Cardiac fibroblast (primary cell): ENCODE measurements around the gene CELF2.

ENCODE experiments used
- DNase-seq, 2 donors: peaks; one replicate each; pipeline versions ENCODE4 v3.0.0 to v3.0.0-alpha.2; 2010; ENCODE audit warnings: low read depth in 2 of 2
- H3K4me3 ChIP-seq, 2 donors: replicated peaks in 1 of 2; 1 replicate in 1 of 2; 2 replicates in 1 of 2; pipeline ENCODE4 v1.5.1; 2011; ENCODE audit warnings: low read depth in 2 of 2, low read length in 2 of 2, mild to moderate bottlenecking in 2 of 2, moderate library complexity in 1 of 2
- TF ChIP-seq, protein P1 (sequence below): IDR thresholded peaks from one replicate; pipeline ENCODE4 v1.5.1; 2011; ENCODE audit warnings: low read depth, mild to moderate bottlenecking, low read length, inconsistent platforms

CELF2 gene

DNA sequence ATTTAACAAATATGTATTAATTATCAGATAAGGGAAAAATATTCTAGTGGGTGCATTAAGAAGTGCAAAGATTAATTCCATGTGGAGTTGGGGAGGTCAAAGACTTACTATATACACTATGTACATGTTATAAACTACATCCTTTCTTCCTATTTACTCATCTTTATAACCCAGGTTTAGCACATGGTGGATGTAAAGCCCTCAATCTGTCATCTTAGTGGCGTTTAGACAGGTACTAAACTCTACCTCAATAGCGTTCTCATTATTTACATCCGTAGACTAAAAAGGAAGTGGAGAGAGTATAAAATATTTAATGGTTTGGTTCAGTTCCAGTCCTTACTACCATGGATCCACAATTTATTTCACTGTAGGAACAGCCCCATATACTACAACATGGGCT, 14.8 kb upstream of the CELF2 start:
- H3K4me3 ChIP-seq: no peak overlapping the region
- DNase-seq: no peak
- TF ChIP-seq, protein P1, sequence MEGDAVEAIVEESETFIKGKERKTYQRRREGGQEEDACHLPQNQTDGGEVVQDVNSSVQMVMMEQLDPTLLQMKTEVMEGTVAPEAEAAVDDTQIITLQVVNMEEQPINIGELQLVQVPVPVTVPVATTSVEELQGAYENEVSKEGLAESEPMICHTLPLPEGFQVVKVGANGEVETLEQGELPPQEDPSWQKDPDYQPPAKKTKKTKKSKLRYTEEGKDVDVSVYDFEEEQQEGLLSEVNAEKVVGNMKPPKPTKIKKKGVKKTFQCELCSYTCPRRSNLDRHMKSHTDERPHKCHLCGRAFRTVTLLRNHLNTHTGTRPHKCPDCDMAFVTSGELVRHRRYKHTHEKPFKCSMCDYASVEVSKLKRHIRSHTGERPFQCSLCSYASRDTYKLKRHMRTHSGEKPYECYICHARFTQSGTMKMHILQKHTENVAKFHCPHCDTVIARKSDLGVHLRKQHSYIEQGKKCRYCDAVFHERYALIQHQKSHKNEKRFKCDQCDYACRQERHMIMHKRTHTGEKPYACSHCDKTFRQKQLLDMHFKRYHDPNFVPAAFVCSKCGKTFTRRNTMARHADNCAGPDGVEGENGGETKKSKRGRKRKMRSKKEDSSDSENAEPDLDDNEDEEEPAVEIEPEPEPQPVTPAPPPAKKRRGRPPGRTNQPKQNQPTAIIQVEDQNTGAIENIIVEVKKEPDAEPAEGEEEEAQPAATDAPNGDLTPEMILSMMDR: no peak

DNA sequence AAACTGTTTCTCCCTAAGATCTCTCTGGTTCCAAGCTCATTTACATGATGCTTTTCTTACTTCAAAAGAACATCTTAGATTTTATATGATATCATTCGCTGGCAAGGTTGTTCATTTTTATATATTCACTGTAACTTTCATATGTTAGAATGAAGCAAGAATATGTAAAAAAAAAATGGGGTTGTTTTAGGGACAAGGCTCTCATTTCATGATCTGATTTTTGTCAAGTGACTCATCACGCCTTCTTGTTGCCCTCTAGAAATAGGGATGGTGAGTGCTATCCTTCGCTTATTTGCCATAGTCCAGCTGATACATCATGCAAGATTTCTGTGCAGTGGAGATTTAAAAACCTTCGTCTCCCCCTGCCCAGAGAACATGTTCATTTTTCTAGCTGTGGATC, 14.0 kb upstream of the CELF2 start:
- no peak overlapping the region for H3K4me3 ChIP-seq
- TF ChIP-seq, protein P1: no peak
- no peak for DNase-seq

DNA sequence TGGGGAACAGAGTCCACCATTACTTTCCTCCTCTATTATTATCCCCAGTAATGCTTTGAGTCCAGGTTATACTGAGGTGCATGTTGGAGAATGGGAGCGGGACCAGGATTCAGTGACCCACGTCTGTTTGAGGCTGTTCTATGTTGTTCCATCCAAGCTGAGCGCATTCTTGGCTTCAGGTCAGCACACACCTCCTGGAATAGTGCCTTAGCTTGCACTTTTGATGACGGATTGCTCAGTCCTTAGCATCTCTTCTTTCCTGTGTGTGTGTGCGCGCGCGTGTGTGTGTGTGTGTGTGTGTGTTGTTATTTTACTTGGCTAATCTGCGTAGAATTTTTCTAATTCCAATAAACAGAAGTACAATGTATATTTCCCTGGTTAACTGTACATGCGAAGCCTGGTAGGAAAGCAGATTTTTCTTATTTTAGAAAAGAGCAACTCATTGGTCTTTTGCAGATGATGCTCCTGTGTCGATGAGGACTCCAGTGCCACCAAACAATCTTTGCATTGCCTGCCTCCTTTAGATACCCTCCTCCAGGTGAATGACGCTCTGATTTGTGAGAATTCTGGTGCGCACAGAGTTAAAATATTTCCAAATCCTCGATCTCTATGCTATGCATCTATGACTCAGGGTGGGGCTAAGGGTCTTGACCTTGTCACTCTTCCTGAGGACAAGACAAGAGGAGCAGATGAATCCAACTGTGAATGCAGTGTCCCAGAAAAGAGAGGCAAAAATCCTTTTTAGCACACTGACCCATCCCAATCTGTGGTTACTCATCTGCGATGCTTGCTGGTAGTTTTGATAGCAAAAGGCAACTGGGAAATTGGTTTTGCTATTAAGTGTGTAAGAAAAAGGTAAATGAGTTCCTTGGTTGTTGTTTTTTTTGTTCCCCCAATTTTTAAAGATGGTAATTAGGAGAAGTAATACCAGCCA, 13.3 kb upstream of the CELF2 start:
- DNase-seq: no peak
- TF ChIP-seq, protein P1: no peak
- no peak overlapping the region for H3K4me3 ChIP-seq

DNA sequence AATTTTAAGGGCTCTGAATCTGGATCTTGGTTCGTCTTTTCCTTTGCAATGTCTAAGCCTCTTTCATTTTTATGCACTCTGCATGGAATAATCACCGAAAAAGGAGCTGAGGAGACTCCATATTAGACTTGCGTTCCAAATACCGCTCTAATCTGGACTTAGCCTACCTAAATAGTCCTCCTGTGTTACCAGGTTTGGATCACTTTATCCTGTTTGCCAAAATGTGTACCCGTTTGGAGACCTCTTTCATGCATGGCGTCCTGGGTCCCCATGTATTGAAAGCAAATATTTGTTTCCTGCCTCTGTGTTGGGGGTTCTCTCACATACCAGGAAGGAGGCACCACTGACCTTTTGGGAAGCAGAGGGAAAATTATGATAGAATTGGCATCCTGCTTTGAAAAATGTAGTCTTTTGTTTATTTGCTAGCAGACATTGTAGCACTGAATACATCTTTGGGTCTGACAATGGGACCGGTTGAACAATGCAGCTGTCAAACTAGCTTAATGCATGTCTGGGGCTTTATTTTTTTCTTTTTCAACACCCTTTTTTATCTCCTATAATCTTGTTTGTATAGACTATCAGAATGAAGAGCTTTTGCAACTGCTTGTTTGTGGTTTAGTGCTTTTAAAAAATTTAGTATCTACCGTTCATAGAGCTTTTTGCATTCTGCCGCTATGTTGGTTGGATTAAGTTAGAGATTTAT, 11.8 kb upstream of the CELF2 start:
- DNase-seq: no peak
- TF ChIP-seq, protein P1: no peak
- no peak overlapping the region for H3K4me3 ChIP-seq

DNA sequence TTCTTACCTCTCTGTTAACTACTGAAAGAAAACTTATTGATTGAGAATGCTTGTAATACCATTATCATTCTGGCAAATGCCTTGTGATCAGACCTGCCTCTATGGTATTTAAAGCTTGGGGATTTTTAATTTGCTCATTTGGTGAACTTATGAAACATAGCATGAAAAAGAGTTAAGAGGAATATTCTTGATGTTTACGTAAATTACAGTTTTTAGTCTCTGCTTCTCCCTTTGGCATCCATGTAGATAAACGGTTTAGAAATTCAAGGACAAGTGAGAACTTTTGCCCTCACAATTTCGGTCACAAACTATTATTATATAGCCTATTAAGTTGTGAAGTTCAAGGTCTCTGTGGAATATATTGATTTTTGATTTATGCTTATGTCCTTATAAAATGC, 11.2 kb upstream of the CELF2 start:
- H3K4me3 ChIP-seq: no peak overlapping the region
- DNase-seq: no peak
- TF ChIP-seq, protein P1: no peak

DNA sequence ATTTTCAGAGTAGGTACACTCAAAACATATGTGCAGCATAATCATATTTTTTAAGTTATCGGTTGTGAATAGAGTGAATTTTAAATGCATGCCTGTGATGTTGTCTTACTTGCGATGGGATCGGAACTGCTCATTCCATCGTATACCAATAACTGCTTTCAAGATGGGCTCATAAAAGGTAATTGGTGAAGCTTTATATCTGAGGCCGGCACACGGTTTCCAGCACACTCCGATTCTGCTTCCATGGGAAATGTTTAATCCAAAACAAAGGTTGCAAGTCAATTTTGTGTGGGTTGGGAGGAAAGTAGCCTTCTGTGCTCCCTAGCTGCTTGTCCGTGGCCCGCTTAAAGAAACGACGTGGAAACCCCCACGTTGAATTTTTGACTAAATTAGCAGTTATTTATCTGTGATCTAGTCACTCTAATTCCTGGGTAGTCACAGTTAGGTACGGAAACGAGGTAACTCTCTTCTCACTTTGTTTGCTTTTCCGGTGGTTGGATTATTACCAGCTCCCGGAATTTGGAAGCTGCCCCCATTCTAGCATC, 10.1 kb upstream of the CELF2 start:
- no peak for DNase-seq
- TF ChIP-seq, protein P1: no peak
- no peak overlapping the region for H3K4me3 ChIP-seq
